Epithelial cell of esophagus (primary cell): ENCODE data around the gene SMYD3.

Experiments
- DNase-seq: peaks from one replicate; pipeline ENCODE4 v3.0.0; 2010; ENCODE audit warnings: low read depth
- H3K4me3 ChIP-seq: 2 replicates; pipeline ENCODE4 v1.5.1; 2011; ENCODE audit warnings: mild to moderate bottlenecking, low read length, control low read depth
- CTCF ChIP-seq: IDR thresholded peaks from 2 replicates; pipeline ENCODE4 v1.5.1; 2011; ENCODE audit warnings: low read depth, mild to moderate bottlenecking, low read length, control low read depth, inconsistent platforms; ENCODE audit not compliant: insufficient read depth; ENCODE audit errors: missing control alignments

Gene SMYD3

DNA sequence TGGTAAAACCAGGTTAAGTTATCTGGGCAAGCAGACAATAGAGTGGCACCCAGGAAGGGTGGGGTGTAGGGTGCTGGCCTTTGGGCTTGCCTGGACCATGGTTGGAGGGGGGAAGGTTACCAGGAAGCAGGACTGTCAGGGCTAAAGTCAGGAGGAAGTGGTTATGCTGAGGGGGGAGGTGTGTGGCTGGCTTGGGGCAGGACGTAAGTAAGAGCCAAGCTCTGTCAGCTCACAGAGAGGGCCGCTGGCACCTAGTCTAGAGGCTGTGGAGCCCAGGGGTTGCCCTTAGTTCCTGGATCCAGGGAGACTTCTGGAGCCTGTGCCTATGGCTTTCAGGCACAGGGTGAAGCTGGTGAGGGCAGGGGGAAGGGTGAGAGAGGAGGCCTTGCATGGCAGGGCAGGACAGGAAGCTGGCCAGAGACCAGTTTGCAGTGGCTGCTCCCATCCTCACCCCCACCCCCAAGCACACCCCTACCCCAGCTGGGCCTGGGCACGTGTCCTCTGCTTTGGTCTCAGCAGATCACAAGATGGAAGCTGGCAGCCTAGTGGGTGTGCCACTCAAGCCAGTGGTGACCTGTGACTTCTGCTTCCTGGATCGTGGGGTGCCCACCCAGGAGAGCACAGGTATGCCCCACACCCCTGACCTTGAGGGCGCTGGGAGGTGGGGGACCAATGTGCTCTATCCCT lies 20.5 kb upstream of the SMYD3 start:
- DNase-seq = no peak
- H3K4me3 ChIP-seq = no peak overlapping the region
- TF ChIP-seq CTCF = no peak

DNA sequence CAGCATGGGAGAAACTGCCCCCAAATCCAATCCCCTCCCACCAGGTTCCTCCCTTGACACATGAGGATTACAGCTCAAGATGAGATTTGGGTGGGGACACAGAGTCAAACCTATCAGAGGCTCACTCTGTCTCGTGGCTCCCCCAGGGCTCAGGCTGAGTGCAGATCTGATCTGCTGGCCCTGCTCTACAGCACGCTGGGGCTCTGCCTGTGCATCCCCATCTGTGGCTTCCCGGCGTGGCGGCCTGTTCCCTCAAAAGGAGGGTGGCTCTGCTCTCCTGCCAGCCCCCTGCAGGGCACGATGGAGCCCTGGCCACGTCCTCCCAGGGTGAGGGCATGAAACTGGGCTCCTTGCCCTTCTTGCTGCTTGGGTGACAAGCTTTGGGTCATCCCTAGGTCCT lies 19.8 kb upstream of the SMYD3 start:
- no peak for DNase-seq
- no peak for TF ChIP-seq CTCF
- H3K4me3 ChIP-seq = no peak overlapping the region

- no peak for DNase-seq
- no peak overlapping the region for H3K4me3 ChIP-seq
- TF ChIP-seq CTCF = no peak
These were observed 19.3 kb upstream of the SMYD3 start for GRCh38 chr1:246526380-246526779.

DNA sequence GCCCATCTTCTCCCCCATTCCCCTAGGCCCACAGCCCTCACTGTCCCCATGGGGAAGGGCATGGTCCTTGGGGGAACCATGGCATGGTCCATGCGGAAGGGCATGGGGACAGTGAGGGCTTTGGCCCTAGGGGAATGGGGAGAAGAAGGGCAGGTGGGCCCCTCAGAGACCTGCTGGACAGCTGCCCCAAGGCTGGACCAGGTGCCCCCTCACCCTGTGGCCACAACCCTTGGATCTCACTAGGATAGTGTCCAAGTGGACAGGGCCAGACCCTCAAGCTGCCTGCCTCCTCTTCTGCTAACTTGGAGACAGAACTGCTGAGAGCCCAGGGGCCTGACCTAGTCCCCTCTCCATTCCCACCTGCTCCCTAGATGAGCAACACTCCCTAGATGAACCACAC lies 12.4 kb upstream of the SMYD3 start:
- TF ChIP-seq CTCF = no peak
- no peak for DNase-seq
- H3K4me3 ChIP-seq = no peak overlapping the region

DNA sequence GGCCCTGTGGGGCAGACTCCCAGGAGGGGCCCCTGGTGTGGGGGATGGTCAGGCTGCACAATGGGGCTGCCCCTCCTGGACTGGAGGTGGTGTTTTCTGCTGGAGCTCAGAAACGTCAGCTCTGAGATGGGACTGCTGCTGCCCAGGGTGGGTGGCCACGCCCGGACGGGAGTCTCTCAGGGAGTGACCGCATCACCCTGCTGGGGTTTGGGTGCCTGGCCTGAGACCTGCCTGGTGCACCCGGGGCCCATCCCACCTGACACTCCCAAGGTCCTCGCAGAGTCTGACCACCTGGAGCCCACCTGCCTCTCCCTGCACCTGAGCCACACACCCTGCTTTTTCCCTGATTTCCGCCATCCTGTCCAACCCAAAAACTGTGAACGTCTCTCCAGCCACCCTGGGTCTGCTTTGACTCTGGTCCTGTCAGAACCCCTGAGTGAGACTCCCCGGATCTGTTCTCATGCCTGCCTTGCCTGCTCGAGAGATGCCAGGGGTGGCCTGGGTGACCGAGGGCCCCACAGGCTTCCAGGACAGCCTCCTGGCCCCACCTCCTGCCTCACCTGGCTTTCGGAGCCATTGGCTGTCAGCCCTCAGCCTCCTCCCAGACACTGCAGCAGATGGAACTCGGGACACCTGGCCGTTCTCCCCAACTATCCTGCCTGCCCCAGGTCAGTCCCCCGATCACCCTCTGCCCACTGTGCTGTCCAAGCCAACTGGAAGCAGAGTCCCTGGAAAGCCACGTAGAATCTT lies 11.6 kb upstream of the SMYD3 start:
- H3K4me3 ChIP-seq = no peak overlapping the region
- no peak for TF ChIP-seq CTCF
- DNase-seq = no peak

- no peak overlapping the region for H3K4me3 ChIP-seq
- no peak for TF ChIP-seq CTCF
- no peak for DNase-seq
These were observed 10.3 kb upstream of the SMYD3 start for GRCh38 chr1:246517391-246517790.

DNA sequence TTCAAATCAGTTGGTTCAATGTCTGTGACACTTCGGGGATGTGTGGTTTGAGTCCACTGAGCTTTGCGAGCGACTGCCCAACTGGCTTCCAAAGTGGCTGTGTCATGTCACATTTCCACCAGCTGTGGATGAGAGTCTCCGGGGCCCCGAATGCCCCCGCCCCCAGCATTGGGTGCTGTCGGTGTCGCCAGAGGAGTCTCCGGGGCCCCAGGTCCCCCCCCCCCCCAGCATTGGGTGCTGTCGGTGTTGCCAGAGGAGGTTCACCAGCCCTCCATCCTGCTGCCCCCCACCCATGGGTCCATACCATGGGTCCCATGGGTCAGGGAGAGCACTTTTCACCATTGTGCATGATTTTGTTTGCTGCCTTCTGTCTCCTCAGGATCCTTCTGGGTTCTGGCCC lies 9.0 kb upstream of the SMYD3 start:
- no peak for DNase-seq
- TF ChIP-seq CTCF = no peak
- H3K4me3 ChIP-seq = no peak overlapping the region
